HG03095 (cell line): ENCODE measurements around the gene DDX42.
"Not testable (repeated sequence)": the region's sequence is repeated elsewhere in the genome, so short reads cannot be mapped to it uniquely, and the experiment has no call there.

ENCODE experiments used
- ATAC-seq: cut with Tn5 transposase; IDR thresholded peaks from one replicate; pipeline ENCODE4 v1.9.1; 2021; ENCODE audit warnings: moderate library complexity; ENCODE audit not compliant: unreplicated experiment

DDX42 gene

GRCh38 chr17:63837962-63838600, 64.1 kb downstream of the DDX42 start:
- no peak for ATAC-seq

GRCh38 chr17:63838631-63839171, 64.7 kb downstream of the DDX42 start:
- ATAC-seq: no peak

- no peak for ATAC-seq
Observed at GRCh38 chr17:63840591-63841349, 66.8 kb downstream of the DDX42 start.

GRCh38 chr17:63841350-63842172, 67.6 kb downstream of the DDX42 start:
- ATAC-seq: no peak

- peak; percentile 18 for ATAC-seq
Observed at GRCh38 chr17:63842173-63842539, 68.2 kb downstream of the DDX42 start.

GRCh38 chr17:63842540-63843386, 68.8 kb downstream of the DDX42 start, which contains the start of gene SMARCD2:
TSS of gene SMARCD2 (minus strand) at chr17:63842685. CDS start at chr17:63842674, 11 bp downstream.
- peak; percentile 64 for ATAC-seq

- not testable (repeated sequence) for ATAC-seq
Observed at GRCh38 chr17:63843387-63843888, 69.5 kb downstream of the DDX42 start.

- ATAC-seq: no peak
Observed at GRCh38 chr17:63843910-63844677, 70.1 kb downstream of the DDX42 start.

GRCh38 chr17:63845509-63845908, 71.5 kb downstream of the DDX42 start:
- ATAC-seq: no peak

- ATAC-seq: no peak
Observed at GRCh38 chr17:63847525-63848249, 73.7 kb downstream of the DDX42 start.

GRCh38 chr17:63848834-63849689, 75.1 kb downstream of the DDX42 start:
- ATAC-seq: peak; percentile 78

- ATAC-seq: no peak
Observed at GRCh38 chr17:63850401-63850800, 76.4 kb downstream of the DDX42 start.

- no peak for ATAC-seq
Observed at GRCh38 chr17:63853260-63853659, 79.3 kb downstream of the DDX42 start.

- ATAC-seq: no peak
Observed at GRCh38 chr17:63854709-63855108, 80.7 kb downstream of the DDX42 start.

- no peak for ATAC-seq
Observed at GRCh38 chr17:63855185-63855584, 81.2 kb downstream of the DDX42 start.

- ATAC-seq: not testable (repeated sequence)
Observed at GRCh38 chr17:63856425-63856824, 82.5 kb downstream of the DDX42 start.

- no peak for ATAC-seq
Observed at GRCh38 chr17:63859257-63859656, 85.3 kb downstream of the DDX42 start.

- ATAC-seq: not testable (repeated sequence)
Observed at GRCh38 chr17:63866625-63867024, 92.7 kb downstream of the DDX42 start.
